ENCODE measurements around the gene CCR9.

CCR9 gene

GRCh38 chr3:45933591-45933990, 47.2 kb downstream of the CCR9 start:
- H3K36me3 Mint-ChIP-seq, result peaks cover 100% of the 10 kb centered on the region
- DNase-seq (ENCODE audit: low spot score in 2 of 2), result no peak
- peaks cover 29% of the 10 kb centered on the region for H3K4me1 Mint-ChIP-seq
- no peak for ATAC-seq
- no peak overlapping the region for H3K4me3 Mint-ChIP-seq
- H3K27ac Mint-ChIP-seq, result no peak overlapping the region
- H3K9me3 Mint-ChIP-seq, result no peaks in the 10 kb centered on the region

GRCh38 chr3:45936261-45936660, 49.9 kb downstream of the CCR9 start:
- H3K4me3 Mint-ChIP-seq, result no peak overlapping the region
- no peak overlapping the region for H3K27ac Mint-ChIP-seq
- ATAC-seq (no peak), DNase-seq (ENCODE audit: low spot score in 2 of 2) (no peak)
- peaks cover 96% of the 10 kb centered on the region for H3K36me3 Mint-ChIP-seq
- H3K9me3 Mint-ChIP-seq, result no peaks in the 10 kb centered on the region
- peaks cover 44% of the 10 kb centered on the region for H3K4me1 Mint-ChIP-seq

GRCh38 chr3:45937206-45938042, 51.1 kb downstream of the CCR9 start:
- no peak for ATAC-seq
- no peak for DNase-seq (ENCODE audit: low spot score in 2 of 2)
- Mint-ChIP-seq H3K9me3 (no peaks in the 10 kb centered on the region), H3K4me1 (peaks cover 51% of the 10 kb centered on the region), H3K27ac (peak overlapping the region; percentile 29), H3K36me3 (peaks cover 92% of the 10 kb centered on the region), H3K4me3 (no peak overlapping the region)

- ATAC-seq (no peak), DNase-seq (ENCODE audit: low spot score in 2 of 2) (no peak)
- peaks cover 57% of the 10 kb centered on the region for H3K4me1 Mint-ChIP-seq
- no peak overlapping the region for H3K4me3 Mint-ChIP-seq
- no peak overlapping the region for H3K27ac Mint-ChIP-seq
- no peaks in the 10 kb centered on the region for H3K9me3 Mint-ChIP-seq
- peaks cover 89% of the 10 kb centered on the region for H3K36me3 Mint-ChIP-seq
Observed at GRCh38 chr3:45938043-45938435, 51.7 kb downstream of the CCR9 start.

- H3K27ac Mint-ChIP-seq, result peak overlapping the region; percentile 45
- ATAC-seq, result peak; percentile 82
- peak; percentile 78 to 92 for DNase-seq (ENCODE audit: low spot score in 2 of 2)
- peaks cover 89% of the 10 kb centered on the region for H3K36me3 Mint-ChIP-seq
- H3K4me1 Mint-ChIP-seq, result peaks cover 65% of the 10 kb centered on the region
- H3K9me3 Mint-ChIP-seq, result no peaks in the 10 kb centered on the region
- H3K4me3 Mint-ChIP-seq, result peak overlapping the region; percentile 14
Observed at GRCh38 chr3:45938864-45939263, 52.5 kb downstream of the CCR9 start.

DNA sequence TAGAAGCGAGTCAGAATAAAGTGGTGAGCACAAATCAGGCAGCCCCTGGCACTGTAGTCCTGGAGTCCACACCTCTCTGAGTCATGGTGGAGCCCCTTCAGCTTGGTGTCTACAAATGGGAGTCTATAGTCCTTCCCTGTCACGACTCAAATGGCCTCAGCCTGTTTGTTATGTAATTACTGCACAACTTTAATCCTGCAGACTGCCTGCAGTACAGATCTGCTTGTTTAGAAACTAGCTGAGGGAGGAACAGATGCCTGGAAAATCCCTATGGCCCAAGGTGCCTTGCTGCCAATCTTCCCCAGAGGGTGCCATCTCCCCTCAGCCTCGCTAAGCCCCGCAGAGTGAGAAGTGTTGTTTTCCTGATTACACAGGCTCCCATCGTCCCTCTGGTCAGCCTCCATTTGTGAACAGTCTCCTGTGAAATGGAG, 53.0 kb downstream of the CCR9 start:
- Mint-ChIP-seq H3K27ac (peak overlapping the region; percentile 45), H3K36me3 (peaks cover 89% of the 10 kb centered on the region), H3K4me3 (peak overlapping the region; percentile 14), H3K4me1 (peaks cover 68% of the 10 kb centered on the region), H3K9me3 (no peaks in the 10 kb centered on the region)
- peak; percentile 53 for ATAC-seq
- no peak for DNase-seq (ENCODE audit: low spot score in 2 of 2)

- Mint-ChIP-seq H3K4me3 (no peak overlapping the region), H3K27ac (peak overlapping the region; percentile 65), H3K9me3 (no peaks in the 10 kb centered on the region), H3K4me1 (peaks cover 70% of the 10 kb centered on the region), H3K36me3 (peaks cover 89% of the 10 kb centered on the region)
- DNase-seq (ENCODE audit: low spot score in 2 of 2), result no peak
- ATAC-seq, result no peak
Observed at GRCh38 chr3:45940004-45940780, 53.8 kb downstream of the CCR9 start.

DNA sequence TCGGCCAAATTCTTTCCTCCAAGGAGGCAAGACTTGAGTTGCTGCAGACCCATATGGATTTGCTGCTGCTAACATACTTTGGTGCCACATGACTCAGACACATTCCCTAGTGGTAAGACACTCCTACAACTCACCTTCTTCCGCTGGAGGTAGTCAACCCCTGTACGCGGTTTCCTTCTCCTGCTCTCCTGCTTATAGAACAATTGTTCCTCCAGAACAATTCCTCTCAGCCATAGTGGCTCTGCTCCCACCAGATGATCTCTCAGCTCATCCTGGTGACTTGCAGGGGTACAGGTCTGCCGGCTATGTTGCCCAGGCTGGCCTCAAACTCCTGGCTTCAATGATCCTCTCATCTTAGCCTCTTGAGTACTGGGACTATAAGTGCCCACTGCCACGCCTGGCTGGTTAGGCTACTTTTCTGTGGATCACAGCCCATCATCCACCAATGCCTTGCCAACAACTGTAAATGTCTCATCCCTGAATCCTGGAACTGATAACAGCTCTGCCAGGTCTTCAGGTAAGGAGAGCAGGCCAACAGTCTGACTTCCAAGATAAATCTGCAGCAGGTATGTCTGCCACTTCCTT, 54.5 kb downstream of the CCR9 start:
- Mint-ChIP-seq H3K4me1 (peaks cover 73% of the 10 kb centered on the region), H3K4me3 (no peak overlapping the region), H3K9me3 (no peaks in the 10 kb centered on the region), H3K36me3 (peaks cover 89% of the 10 kb centered on the region), H3K27ac (peak overlapping the region; percentile 65)
- ATAC-seq (no peak), DNase-seq (ENCODE audit: low spot score in 2 of 2) (no peak)

DNA sequence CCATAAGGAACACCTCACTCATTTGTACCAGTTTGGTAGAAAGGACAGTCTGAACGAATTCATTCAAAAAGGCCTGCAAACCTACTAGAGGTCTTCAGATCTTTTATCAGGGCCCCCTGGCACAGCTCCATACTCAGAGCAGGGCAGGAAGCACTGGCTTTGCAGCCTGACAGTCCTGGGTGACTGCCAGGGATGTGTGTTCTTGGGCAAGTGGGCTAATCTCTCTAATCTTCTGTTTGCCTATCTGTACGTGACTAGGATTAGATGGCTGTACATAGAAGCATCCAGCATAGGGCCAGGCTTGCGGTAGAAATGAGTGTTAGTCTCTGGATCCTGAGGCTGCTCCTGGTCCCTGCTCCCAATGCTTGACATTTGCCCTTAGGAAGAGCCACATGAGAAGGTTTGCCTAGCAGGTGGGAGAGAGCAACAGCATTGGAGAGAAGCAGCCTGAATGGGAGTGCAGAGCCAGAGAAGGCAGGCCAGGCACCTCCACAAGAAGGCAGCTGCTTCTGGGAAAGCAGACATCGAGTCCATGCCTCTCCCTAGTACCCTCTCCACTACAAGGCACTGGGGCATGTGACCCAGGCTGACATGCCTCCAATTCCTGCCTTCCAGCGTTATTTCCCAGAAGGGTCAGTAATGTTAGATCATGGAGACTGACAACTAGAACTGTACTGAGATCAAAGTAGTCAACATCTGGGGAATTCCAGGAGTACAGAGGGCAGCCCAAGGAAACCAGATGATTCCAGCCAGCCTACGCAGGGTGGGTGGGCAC, 55.9 kb downstream of the CCR9 start:
- Mint-ChIP-seq H3K27ac (peak overlapping the region; percentile 93), H3K4me1 (peaks cover 86% of the 10 kb centered on the region), H3K9me3 (no peaks in the 10 kb centered on the region), H3K4me3 (peak overlapping the region; percentile 80), H3K36me3 (peaks cover 89% of the 10 kb centered on the region)
- ATAC-seq (no peak), DNase-seq (ENCODE audit: low spot score in 2 of 2) (no peak)

DNA sequence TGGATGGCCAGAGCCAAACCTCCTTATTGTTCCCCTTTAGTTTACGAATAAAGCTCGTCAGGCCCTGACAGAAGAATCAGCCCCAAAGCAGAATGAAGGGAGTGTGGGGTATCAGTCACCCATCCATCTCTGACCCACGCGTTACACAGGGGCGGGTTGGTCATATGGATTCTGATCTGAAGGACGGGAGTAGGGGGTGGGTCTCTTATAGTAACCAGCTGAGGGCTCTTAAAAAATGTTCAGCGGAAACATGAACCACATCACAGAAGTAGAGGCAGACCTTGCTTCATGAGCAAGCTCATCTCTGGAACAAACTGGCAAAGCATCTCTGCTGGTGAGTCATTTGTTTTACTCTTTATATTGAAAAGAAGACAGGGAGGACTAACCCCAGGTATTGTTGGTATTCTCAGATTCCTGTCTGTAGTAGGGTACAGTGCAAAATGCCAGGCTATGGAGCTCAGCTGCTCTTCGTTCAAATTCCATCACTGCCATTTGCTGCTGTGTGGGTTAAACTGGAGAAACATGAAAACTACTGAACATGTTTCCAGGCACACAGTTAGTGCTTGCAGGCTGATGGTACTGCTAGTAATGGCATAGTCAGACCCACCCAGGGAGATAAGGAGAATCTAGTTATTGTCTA, 57.0 kb downstream of the CCR9 start, which contains the start of gene CXCR6:
TSS of gene CXCR6 (plus strand) at position 258 of the 640 bp plus-strand sequence. CDS start 3,018 bp downstream, outside the sequence.
- Mint-ChIP-seq H3K4me3 (peak within 1 kb of the TSS; percentile 80), H3K9me3 (no peaks in the 10 kb centered on the region), H3K27ac (peak within 1 kb of the TSS; percentile 93), H3K4me1 (peaks cover 90% of the 10 kb centered on the region), H3K36me3 (peaks cover 89% of the 10 kb centered on the region)
- no peak for DNase-seq (ENCODE audit: low spot score in 2 of 2)
- ATAC-seq, result peak; percentile 77

GRCh38 chr3:45944830-45945620, 58.7 kb downstream of the CCR9 start:
- peaks cover 93% of the 10 kb centered on the region for H3K36me3 Mint-ChIP-seq
- DNase-seq (ENCODE audit: low spot score in 2 of 2) (no peak), ATAC-seq (no peak)
- peak overlapping the region; percentile 93 for H3K27ac Mint-ChIP-seq
- peaks cover 90% of the 10 kb centered on the region for H3K4me1 Mint-ChIP-seq
- no peaks in the 10 kb centered on the region for H3K9me3 Mint-ChIP-seq
- peak overlapping the region; percentile 80 for H3K4me3 Mint-ChIP-seq

DNA sequence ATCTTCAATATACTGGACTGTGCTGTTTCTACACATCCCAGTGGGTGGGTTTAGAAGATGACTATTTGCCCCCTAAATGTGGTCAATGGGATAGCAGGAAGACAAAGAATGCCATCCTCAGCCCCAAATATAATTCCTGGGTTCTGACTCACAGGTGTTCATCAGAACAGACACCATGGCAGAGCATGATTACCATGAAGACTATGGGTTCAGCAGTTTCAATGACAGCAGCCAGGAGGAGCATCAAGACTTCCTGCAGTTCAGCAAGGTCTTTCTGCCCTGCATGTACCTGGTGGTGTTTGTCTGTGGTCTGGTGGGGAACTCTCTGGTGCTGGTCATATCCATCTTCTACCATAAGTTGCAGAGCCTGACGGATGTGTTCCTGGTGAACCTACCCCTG, 60.0 kb downstream of the CCR9 start:
- peaks cover 91% of the 10 kb centered on the region for H3K4me1 Mint-ChIP-seq
- no peaks in the 10 kb centered on the region for H3K9me3 Mint-ChIP-seq
- peak overlapping the region; percentile 93 for H3K27ac Mint-ChIP-seq
- DNase-seq (ENCODE audit: low spot score in 2 of 2) (no peak), ATAC-seq (peak; percentile 42)
- H3K4me3 Mint-ChIP-seq, result peak overlapping the region; percentile 80
- H3K36me3 Mint-ChIP-seq, result peaks cover 93% of the 10 kb centered on the region

GRCh38 chr3:45946875-45947274, 60.5 kb downstream of the CCR9 start:
- peak overlapping the region; percentile 93 for H3K27ac Mint-ChIP-seq
- DNase-seq (ENCODE audit: low spot score in 2 of 2) (no peak), ATAC-seq (peak; percentile 61)
- peak overlapping the region; percentile 80 for H3K4me3 Mint-ChIP-seq
- peaks cover 97% of the 10 kb centered on the region for H3K36me3 Mint-ChIP-seq
- no peaks in the 10 kb centered on the region for H3K9me3 Mint-ChIP-seq
- H3K4me1 Mint-ChIP-seq, result peaks cover 95% of the 10 kb centered on the region

- Mint-ChIP-seq H3K27ac (peak overlapping the region; percentile 93), H3K9me3 (no peaks in the 10 kb centered on the region), H3K4me3 (peak overlapping the region; percentile 80), H3K4me1 (peaks cover 95% of the 10 kb centered on the region), H3K36me3 (peaks cover 97% of the 10 kb centered on the region)
- DNase-seq (ENCODE audit: low spot score in 2 of 2) (no peak), ATAC-seq (no peak)
Observed at GRCh38 chr3:45947361-45947760, 61.0 kb downstream of the CCR9 start.

Data from stimulated activated effector memory CD8-positive, alpha-beta T cell treated with anti-CD3 and anti-CD28 coated beads, Interleukin-12 subunit alpha, Interleukin-12 subunit beta, amount 100 ng/mL, for 72 hours (primary cell).